Endodermal cell (in vitro differentiated cells): ENCODE measurements around the gene CHMP1A. TPM values are rescaled to one million over a fixed set of nuclear protein-coding genes. Genes with fewer than 3 reads are reported as not detected.

Experiments used
- DNase-seq: peaks from one replicate; pipeline ENCODE4 v3.0.0-alpha.2; 2017
- H3K27ac ChIP-seq: 2 replicates; pipeline ENCODE4 v1.5.1; 2013; ENCODE audit warnings: mild to moderate bottlenecking, low read depth, low read length, moderate library complexity
- H3K27me3 ChIP-seq: 2 replicates; pipeline ENCODE4 v1.6.1; 2013; ENCODE audit warnings: mild to moderate bottlenecking, low read length, moderate library complexity; ENCODE audit not compliant: insufficient read depth, control insufficient read depth, poor library complexity, severe bottlenecking
- H3K36me3 ChIP-seq: 2 replicates; pipeline ENCODE4 v1.7.0; 2013; ENCODE audit warnings: mild to moderate bottlenecking, low read length, moderate library complexity; ENCODE audit not compliant: control insufficient read depth, insufficient read depth
- H3K4me1 ChIP-seq: one replicate; pipeline ENCODE4 v1.7.0; 2013; ENCODE audit warnings: low read length; ENCODE audit not compliant: control insufficient read depth, insufficient read depth
- H3K4me3 ChIP-seq: 2 replicates; pipeline ENCODE4 v1.5.1; 2013; ENCODE audit warnings: mild to moderate bottlenecking, low read length, moderate library complexity
- H3K9ac ChIP-seq: 2 replicates; pipeline ENCODE4 v1.6.1; 2013; ENCODE audit warnings: mild to moderate bottlenecking, low read length, moderate library complexity; ENCODE audit not compliant: poor library complexity, severe bottlenecking; ENCODE audit errors: extremely low read depth
- H3K9me3 ChIP-seq: 2 replicates; pipeline ENCODE4 v1.6.1; 2013; ENCODE audit warnings: mild to moderate bottlenecking, low read length, moderate library complexity; ENCODE audit not compliant: control insufficient read depth
- H3K27ac Mint-ChIP-seq: 2 replicates; pipeline ENCODE4 v1.8.0; 2020; ENCODE audit warnings: mixed read lengths
- H3K27me3 Mint-ChIP-seq: 2 replicates; pipeline ENCODE4 v1.8.0; 2021; ENCODE audit warnings: mild to moderate bottlenecking, mixed read lengths; ENCODE audit not compliant: insufficient read depth
- H3K36me3 Mint-ChIP-seq: 2 replicates; pipeline ENCODE4 v1.8.0; 2020; ENCODE audit warnings: low read depth, mixed read lengths
- H3K4me1 Mint-ChIP-seq: 2 replicates; pipeline ENCODE4 v1.8.0; 2020; ENCODE audit warnings: mixed read lengths
- H3K4me3 Mint-ChIP-seq: 2 replicates; pipeline ENCODE4 v1.8.0; 2020; ENCODE audit warnings: mild to moderate bottlenecking, moderate library complexity, mixed read lengths
- H3K9me3 Mint-ChIP-seq: 2 replicates; pipeline ENCODE4 v1.8.0; 2020; ENCODE audit warnings: mild to moderate bottlenecking, mixed read lengths
- WGBS, 2 experiments: methylation state at CpG; one replicate each; pipeline versions ENCODE4 v1.1.5 to v1.1.7; 2013; ENCODE audit warnings: missing lambda C conversion rate in 2 of 2, mixed read lengths in 1 of 2; ENCODE audit not compliant: insufficient coverage in 1 of 2, insufficient read length in 1 of 2; 5-methylcytosine and 5-hydroxymethylcytosine counted together
- total RNA-seq, 2 donors: library from RNA; stranded (reverse); fragmentation: NEBNext Ultra II Directional in 1 of 2; extraction: Animal tissue kit (Norgen Biotek cat#: 25700) in 1 of 2; gene quantifications; 2 replicates in 1 of 2; 3 replicates in 1 of 2; pipeline ENCODE4 v1.2.1, GENCODE V29; 2021
- TF ChIP-seq, protein P1 (sequence below): fragments of 200-600 bp; sonication (generic); conservative IDR thresholded peaks from 2 replicates; pipeline ENCODE4 v1.5.0; 2021; ENCODE audit warnings: antibody characterized with exemption, mild to moderate bottlenecking

The CHMP1A gene
- total RNA-seq, 2 donors from 2014 or later = 104 to 106 TPM

DNA sequence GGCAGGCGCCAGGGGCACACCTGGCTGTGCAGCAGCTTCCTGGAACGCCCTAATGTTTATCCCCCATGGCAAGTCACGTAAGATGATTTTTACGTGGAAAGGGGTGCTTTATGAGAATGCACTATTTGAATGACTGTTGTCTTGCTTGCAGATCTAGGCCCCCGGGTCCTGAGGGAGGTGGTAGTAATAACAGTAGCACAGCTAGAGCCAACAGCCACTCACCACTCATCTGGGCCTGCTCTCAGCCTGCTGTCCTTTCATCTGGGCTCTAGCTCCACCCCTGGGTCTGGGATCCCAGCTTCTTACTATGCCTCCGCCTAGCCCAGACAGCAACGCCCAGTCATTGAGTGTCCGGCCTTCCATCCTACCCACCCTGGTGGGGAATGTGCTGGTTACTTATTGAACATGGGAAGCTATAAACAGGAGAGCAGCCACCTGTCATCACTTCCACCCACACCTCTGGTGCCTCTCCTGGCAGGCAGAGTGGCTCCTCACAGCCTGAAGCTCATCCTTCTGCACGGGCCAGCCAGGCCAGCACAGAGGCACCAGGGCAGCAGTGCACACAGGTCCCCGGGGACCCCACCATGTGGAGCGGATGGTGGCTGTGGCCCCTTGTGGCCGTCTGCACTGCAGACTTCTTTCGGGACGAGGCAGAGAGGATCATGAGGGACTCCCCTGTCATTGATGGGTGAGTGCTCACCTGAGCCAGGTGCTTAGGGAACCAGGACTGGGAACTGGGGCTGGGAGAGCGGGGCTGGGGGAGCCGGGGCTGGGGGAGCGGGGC lies 27.5 kb downstream of the CHMP1A start:
- H3K27ac Mint-ChIP-seq = no peak overlapping the region
- Histone ChIP-seq H3K27ac (no peak overlapping the region), H3K27me3 (peaks cover 21% of the 10 kb centered on the region), H3K4me3 (no peak overlapping the region), H3K9me3 (no peaks in the 10 kb centered on the region), H3K9ac (no peak overlapping the region), H3K36me3 (no peaks in the 10 kb centered on the region), H3K4me1 (no peaks in the 10 kb centered on the region)
- TF ChIP-seq, protein P1, sequence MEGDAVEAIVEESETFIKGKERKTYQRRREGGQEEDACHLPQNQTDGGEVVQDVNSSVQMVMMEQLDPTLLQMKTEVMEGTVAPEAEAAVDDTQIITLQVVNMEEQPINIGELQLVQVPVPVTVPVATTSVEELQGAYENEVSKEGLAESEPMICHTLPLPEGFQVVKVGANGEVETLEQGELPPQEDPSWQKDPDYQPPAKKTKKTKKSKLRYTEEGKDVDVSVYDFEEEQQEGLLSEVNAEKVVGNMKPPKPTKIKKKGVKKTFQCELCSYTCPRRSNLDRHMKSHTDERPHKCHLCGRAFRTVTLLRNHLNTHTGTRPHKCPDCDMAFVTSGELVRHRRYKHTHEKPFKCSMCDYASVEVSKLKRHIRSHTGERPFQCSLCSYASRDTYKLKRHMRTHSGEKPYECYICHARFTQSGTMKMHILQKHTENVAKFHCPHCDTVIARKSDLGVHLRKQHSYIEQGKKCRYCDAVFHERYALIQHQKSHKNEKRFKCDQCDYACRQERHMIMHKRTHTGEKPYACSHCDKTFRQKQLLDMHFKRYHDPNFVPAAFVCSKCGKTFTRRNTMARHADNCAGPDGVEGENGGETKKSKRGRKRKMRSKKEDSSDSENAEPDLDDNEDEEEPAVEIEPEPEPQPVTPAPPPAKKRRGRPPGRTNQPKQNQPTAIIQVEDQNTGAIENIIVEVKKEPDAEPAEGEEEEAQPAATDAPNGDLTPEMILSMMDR = no peak
- DNase-seq = no peak
- H3K4me3 Mint-ChIP-seq = no peak overlapping the region
- no peaks in the 10 kb centered on the region for H3K36me3 Mint-ChIP-seq
- H3K9me3 Mint-ChIP-seq = peaks cover 2% of the 10 kb centered on the region
- peaks cover 17% of the 10 kb centered on the region for H3K27me3 Mint-ChIP-seq
- 90 to 93% methylated on average over 11 to 14 of the region's 17 CpGs for WGBS, 2 experiments
- peaks cover 5% of the 10 kb centered on the region for H3K4me1 Mint-ChIP-seq

DNA sequence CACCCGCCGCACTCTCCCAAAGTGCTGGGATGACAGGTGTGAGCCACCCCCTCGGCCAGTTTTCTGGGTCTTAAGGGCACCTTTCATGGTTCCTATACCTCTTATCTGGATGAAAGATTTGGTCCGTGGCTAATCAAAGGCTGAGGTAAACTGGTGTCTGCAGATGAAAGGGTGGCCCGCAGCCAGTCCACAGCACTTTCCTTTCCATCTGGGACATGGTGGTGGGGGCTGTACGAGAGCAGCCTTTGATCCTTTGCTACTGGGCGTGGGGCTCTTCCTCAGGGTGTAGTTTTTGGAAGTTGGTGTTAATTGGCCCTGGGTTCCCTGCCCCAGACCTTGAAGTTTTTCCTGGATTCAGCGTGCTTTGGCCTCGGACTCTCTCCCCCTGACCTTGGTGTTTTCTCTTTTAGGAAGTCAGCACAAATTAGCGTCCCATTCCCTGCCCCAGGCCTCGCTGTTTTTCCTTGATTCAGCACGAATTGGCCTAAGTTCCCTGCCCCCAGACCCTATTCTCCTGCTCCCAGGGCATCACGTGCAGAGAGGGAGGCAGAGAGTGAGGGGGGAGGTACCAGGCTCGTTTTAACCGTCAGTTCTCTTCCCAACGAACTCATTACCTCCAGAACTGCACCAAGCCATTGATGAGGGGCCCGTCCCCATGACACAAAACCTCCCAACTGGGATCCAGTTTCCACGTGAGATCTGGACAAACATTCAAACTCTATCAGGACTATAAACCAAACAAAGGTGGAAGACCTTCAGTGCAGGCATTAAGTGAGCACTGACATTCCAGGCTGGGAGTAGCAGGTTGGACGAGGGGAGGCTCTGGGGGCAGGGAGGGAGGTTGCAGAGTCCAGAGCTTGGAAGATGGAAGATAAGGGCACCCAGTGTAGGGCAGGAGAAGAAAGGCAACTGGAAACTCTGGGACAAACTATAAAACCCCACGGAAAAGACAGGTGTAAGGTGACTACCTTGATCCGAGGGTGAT lies 32.4 kb downstream of the CHMP1A start:
- peaks cover 2% of the 10 kb centered on the region for H3K9me3 Mint-ChIP-seq
- Histone ChIP-seq H3K36me3 (no peaks in the 10 kb centered on the region), H3K4me3 (no peak overlapping the region)

More for the DNA sequence above, 32.4 kb downstream of the CHMP1A start:
- no peak overlapping the region for H3K9ac ChIP-seq
- TF ChIP-seq, protein P1 = no peak
- Mint-ChIP-seq H3K27ac (no peak overlapping the region), H3K27me3 (peaks cover 26% of the 10 kb centered on the region), H3K4me3 (no peak overlapping the region), H3K36me3 (no peaks in the 10 kb centered on the region), H3K4me1 (peaks cover 5% of the 10 kb centered on the region)
- WGBS, 2 experiments = 60 to 76% methylated on average over 12 to 21 of the region's 21 CpGs
- no peaks in the 10 kb centered on the region for H3K4me1 ChIP-seq
- no peaks in the 10 kb centered on the region for H3K9me3 ChIP-seq
- H3K27ac ChIP-seq = no peak overlapping the region
- no peaks in the 10 kb centered on the region for H3K27me3 ChIP-seq
- DNase-seq = no peak
